GM12878 (cell line): ENCODE results near the gene BEST2.
A peak's percentile ranks its signal among the peaks of the same experiment; 100 is the strongest.

Source experiments
- ASH2L ChIP-seq: fragments of 300-600, 200-600 bp; sonication (generic); IDR thresholded peaks from 2 replicates; pipeline ENCODE4 v1.6.1; 2017; ENCODE audit warnings: low read depth, mild to moderate bottlenecking, borderline replicate concordance
- POLR2AphosphoS2 ChIP-seq: IDR thresholded peaks from 2 replicates; pipeline ENCODE4 v1.6.1; 2011; ENCODE audit warnings: low read depth, mild to moderate bottlenecking, low read length, improper control_type of control experiment, moderate library complexity
- TARDBP ChIP-seq: IDR thresholded peaks from 2 replicates; pipeline ENCODE4 v1.6.1; 2016; ENCODE audit warnings: borderline replicate concordance
- TF ChIP-seq, protein P1 (sequence below): IDR thresholded peaks from 2 replicates; pipeline ENCODE4 v1.6.1; 2012; ENCODE audit warnings: low read depth, low read length, improper control_type of control experiment
- TF ChIP-seq, protein P2 (sequence below), 3 experiments: IDR thresholded peaks in 2 of 3; conservative IDR thresholded peaks in 1 of 3; 2 replicates each; pipeline ENCODE4 v1.5.1; 2011; ENCODE audit warnings: low read depth in 3 of 3, low read length in 3 of 3, mild to moderate bottlenecking in 3 of 3, control low read depth in 2 of 3, moderate library complexity in 2 of 3, inconsistent platforms in 1 of 3, mixed read lengths in 1 of 3; ENCODE audit not compliant: control insufficient read depth in 2 of 3, insufficient read depth in 1 of 3; ENCODE audit errors: extremely low read depth in 1 of 3
- TF ChIP-seq, protein P3 (sequence below): IDR thresholded peaks from 2 replicates; pipeline ENCODE4 v1.6.1; 2011; ENCODE audit warnings: borderline replicate concordance, low read depth, mild to moderate bottlenecking, moderate library complexity, mixed read lengths, low read length; ENCODE audit not compliant: insufficient read depth; ENCODE audit errors: extremely low read length

GRCh38 chr19:12723641-12724426 is 27.8 kb upstream of the BEST2 start, which contains the start of gene TNPO2:
- TF ChIP-seq POLR2AphosphoS2 (no peak; the same call in 1 of the 2 replicates), TARDBP (peak; percentile 61; the same call in 1 of the 2 replicates), ASH2L (no peak)
- TF ChIP-seq, protein P1, sequence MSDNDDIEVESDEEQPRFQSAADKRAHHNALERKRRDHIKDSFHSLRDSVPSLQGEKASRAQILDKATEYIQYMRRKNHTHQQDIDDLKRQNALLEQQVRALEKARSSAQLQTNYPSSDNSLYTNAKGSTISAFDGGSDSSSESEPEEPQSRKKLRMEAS: peak; percentile 93
- TF ChIP-seq, protein P2, sequence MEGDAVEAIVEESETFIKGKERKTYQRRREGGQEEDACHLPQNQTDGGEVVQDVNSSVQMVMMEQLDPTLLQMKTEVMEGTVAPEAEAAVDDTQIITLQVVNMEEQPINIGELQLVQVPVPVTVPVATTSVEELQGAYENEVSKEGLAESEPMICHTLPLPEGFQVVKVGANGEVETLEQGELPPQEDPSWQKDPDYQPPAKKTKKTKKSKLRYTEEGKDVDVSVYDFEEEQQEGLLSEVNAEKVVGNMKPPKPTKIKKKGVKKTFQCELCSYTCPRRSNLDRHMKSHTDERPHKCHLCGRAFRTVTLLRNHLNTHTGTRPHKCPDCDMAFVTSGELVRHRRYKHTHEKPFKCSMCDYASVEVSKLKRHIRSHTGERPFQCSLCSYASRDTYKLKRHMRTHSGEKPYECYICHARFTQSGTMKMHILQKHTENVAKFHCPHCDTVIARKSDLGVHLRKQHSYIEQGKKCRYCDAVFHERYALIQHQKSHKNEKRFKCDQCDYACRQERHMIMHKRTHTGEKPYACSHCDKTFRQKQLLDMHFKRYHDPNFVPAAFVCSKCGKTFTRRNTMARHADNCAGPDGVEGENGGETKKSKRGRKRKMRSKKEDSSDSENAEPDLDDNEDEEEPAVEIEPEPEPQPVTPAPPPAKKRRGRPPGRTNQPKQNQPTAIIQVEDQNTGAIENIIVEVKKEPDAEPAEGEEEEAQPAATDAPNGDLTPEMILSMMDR (IDR thresholded peaks at IDR 0.05 in 2 of 3, conservative IDR thresholded peaks at IDR 0.05 in 1 of 3; ENCODE audit: control insufficient read depth in 2 of 3, extremely low read depth in 1 of 3, insufficient read depth in 1 of 3, low read depth in 3 of 3, low read length in 3 of 3): no peak
- TF ChIP-seq, protein P3, sequence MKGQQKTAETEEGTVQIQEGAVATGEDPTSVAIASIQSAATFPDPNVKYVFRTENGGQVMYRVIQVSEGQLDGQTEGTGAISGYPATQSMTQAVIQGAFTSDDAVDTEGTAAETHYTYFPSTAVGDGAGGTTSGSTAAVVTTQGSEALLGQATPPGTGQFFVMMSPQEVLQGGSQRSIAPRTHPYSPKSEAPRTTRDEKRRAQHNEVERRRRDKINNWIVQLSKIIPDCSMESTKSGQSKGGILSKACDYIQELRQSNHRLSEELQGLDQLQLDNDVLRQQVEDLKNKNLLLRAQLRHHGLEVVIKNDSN: peak; percentile 44
